Mesothelial cell of epicardium (in vitro differentiated cells): Measurements from ENCODE around the gene COA5. TPM values are rescaled to one million over a fixed set of nuclear protein-coding genes. Genes with fewer than 3 reads are reported as not detected.

Experiments
- DNase-seq, 2 experiments: peaks; one replicate each; pipeline ENCODE4 v3.0.0; 2021; ENCODE audit warnings: low spot score in 2 of 2; ENCODE audit not compliant: unreplicated experiment in 2 of 2
- H3K27ac Mint-ChIP-seq: 2 replicates; pipeline ENCODE4 v1.8.0; 2021; ENCODE audit warnings: mixed read lengths
- H3K27me3 Mint-ChIP-seq: 2 replicates; pipeline ENCODE4 v1.8.0; 2021; ENCODE audit warnings: low read depth, mixed read lengths
- H3K36me3 Mint-ChIP-seq: 2 replicates; pipeline ENCODE4 v1.8.0; 2021; ENCODE audit warnings: mixed read lengths
- H3K4me1 Mint-ChIP-seq: 2 replicates; pipeline ENCODE4 v1.8.0; 2021; ENCODE audit warnings: mixed read lengths
- H3K4me3 Mint-ChIP-seq: 2 replicates; pipeline ENCODE4 v1.8.0; 2021; ENCODE audit warnings: mild to moderate bottlenecking, moderate library complexity, mixed read lengths
- H3K9me3 Mint-ChIP-seq: 2 replicates; pipeline ENCODE4 v1.8.0; 2021; ENCODE audit warnings: mixed read lengths
- CTCF ChIP-seq: fragments of 200-600 bp; sonication (generic); IDR thresholded peaks from one replicate; pipeline ENCODE4 v1.5.0; 2021; ENCODE audit warnings: antibody characterized with exemption; ENCODE audit not compliant: unreplicated experiment
- total RNA-seq: library from RNA; stranded (reverse); gene quantifications from 3 replicates; pipeline ENCODE4 v1.2.1, GENCODE V29; 2021

COA5 gene
- total RNA-seq, 1 donor from 2014 or later = 41.8 TPM

- no peaks in the 10 kb centered on the region for H3K27me3 Mint-ChIP-seq
- H3K4me3 Mint-ChIP-seq = no peak overlapping the region
- H3K9me3 Mint-ChIP-seq = peaks cover 10% of the 10 kb centered on the region
- no peak for DNase-seq
- peaks cover 10% of the 10 kb centered on the region for H3K36me3 Mint-ChIP-seq
- TF ChIP-seq CTCF = no peak
- no peaks in the 10 kb centered on the region for H3K4me1 Mint-ChIP-seq
- no peak overlapping the region for H3K27ac Mint-ChIP-seq
Measured at GRCh38 chr2:98589489-98589888, 18.8 kb downstream of the COA5 start.

GRCh38 chr2:98588880-98589431 is 19.4 kb downstream of the COA5 start:
- peaks cover 8% of the 10 kb centered on the region for H3K36me3 Mint-ChIP-seq
- H3K27ac Mint-ChIP-seq = no peak overlapping the region
- DNase-seq = no peak

DNA sequence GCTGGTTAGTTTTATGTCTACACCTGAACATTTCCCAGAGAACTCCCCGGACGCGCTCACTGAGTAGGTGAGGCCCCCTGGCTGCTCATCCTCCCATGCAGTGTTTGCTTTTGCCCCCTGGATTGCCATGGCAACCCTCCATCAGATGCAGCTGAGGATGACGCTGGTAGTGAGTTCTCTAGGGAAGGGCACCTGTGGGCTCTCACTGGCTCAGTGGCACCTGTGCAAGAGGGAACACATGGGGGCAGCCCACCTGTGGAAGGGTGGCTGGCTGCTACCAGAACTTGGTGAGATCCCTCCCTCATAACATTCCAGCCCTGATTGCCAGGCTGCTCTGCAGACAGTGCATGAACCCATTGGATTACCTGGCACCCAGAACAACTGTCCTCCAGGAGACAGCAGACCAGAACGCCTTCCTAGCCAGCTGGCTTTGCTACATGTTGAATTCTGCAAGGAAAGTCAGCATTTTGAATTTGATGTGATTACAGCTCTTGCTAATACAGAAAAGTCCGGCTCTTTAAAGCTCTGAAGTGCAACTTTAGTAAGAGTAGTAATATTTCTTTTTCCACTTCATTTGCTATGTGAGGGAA is 21.7 kb downstream of the COA5 start:
- H3K4me1 Mint-ChIP-seq = no peaks in the 10 kb centered on the region
- peaks cover 4% of the 10 kb centered on the region for H3K36me3 Mint-ChIP-seq
- DNase-seq = no peak
- H3K27ac Mint-ChIP-seq = no peak overlapping the region
- no peaks in the 10 kb centered on the region for H3K27me3 Mint-ChIP-seq
- H3K4me3 Mint-ChIP-seq = no peak overlapping the region
- no peak for TF ChIP-seq CTCF
- no peaks in the 10 kb centered on the region for H3K9me3 Mint-ChIP-seq

More at GRCh38 chr2:98588880-98589431, 19.4 kb downstream of the COA5 start:
- H3K27me3 Mint-ChIP-seq = no peaks in the 10 kb centered on the region
- TF ChIP-seq CTCF = no peak
- H3K4me3 Mint-ChIP-seq = no peak overlapping the region
- peaks cover 8% of the 10 kb centered on the region for H3K9me3 Mint-ChIP-seq
- no peaks in the 10 kb centered on the region for H3K4me1 Mint-ChIP-seq

- Mint-ChIP-seq H3K27me3 (no peaks in the 10 kb centered on the region), H3K36me3 (peaks cover 4% of the 10 kb centered on the region), H3K9me3 (no peaks in the 10 kb centered on the region), H3K27ac (no peak overlapping the region), H3K4me1 (no peaks in the 10 kb centered on the region), H3K4me3 (no peak overlapping the region)
- DNase-seq = no peak
- no peak for TF ChIP-seq CTCF
Measured at GRCh38 chr2:98585386-98585785, 22.9 kb downstream of the COA5 start.

GRCh38 chr2:98583816-98584618 is 24.3 kb downstream of the COA5 start:
- H3K4me3 Mint-ChIP-seq = no peak overlapping the region
- H3K4me1 Mint-ChIP-seq = no peaks in the 10 kb centered on the region
- H3K27ac Mint-ChIP-seq = no peak overlapping the region
- no peak for TF ChIP-seq CTCF
- DNase-seq = no peak
- H3K9me3 Mint-ChIP-seq = no peaks in the 10 kb centered on the region
- H3K27me3 Mint-ChIP-seq = no peaks in the 10 kb centered on the region
- peaks cover 4% of the 10 kb centered on the region for H3K36me3 Mint-ChIP-seq
